RWPE1 (cell line): Measurements from ENCODE around the gene ANO1.

Experiments
- CTCF ChIA-PET: fragments of 350-600 bp; sonication (Branson Sonifier 250); formaldehyde crosslinking; extraction: SDS; loops from one replicate; lab custom pipeline; 2021; lab: Yijun Ruan, JAX
- POLR2A ChIA-PET: fragments of 400-600 bp; formaldehyde crosslinking; extraction: SDS; loops from one replicate; lab custom pipeline; 2020; ENCODE audit warnings: antibody characterized with exemption; ENCODE audit not compliant: low non-redundant PET; lab: Yijun Ruan, JAX
- DNase-seq: peaks from one replicate; pipeline ENCODE4 v3.0.0; 2012; ENCODE audit warnings: low spot score
- H3K27ac ChIP-seq: fragments of 450-650 bp; 2 replicates; pipeline ENCODE4 v1.5.1; 2017
- TF ChIP-seq, protein P1 (sequence below): fragments of 450-650 bp; conservative IDR thresholded peaks from 2 replicates; pipeline ENCODE4 v1.5.1; 2017; ENCODE audit warnings: low read depth, mild to moderate bottlenecking

The ANO1 gene

GRCh38 chr11:70134490-70134889, 56.4 kb downstream of the ANO1 start:
- TF ChIP-seq, protein P1, sequence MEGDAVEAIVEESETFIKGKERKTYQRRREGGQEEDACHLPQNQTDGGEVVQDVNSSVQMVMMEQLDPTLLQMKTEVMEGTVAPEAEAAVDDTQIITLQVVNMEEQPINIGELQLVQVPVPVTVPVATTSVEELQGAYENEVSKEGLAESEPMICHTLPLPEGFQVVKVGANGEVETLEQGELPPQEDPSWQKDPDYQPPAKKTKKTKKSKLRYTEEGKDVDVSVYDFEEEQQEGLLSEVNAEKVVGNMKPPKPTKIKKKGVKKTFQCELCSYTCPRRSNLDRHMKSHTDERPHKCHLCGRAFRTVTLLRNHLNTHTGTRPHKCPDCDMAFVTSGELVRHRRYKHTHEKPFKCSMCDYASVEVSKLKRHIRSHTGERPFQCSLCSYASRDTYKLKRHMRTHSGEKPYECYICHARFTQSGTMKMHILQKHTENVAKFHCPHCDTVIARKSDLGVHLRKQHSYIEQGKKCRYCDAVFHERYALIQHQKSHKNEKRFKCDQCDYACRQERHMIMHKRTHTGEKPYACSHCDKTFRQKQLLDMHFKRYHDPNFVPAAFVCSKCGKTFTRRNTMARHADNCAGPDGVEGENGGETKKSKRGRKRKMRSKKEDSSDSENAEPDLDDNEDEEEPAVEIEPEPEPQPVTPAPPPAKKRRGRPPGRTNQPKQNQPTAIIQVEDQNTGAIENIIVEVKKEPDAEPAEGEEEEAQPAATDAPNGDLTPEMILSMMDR: no peak
- ChIA-PET POLR2A (no interaction called here), CTCF (no interaction called here)
- no peak overlapping the region for H3K27ac ChIP-seq
- no peak for DNase-seq

DNA sequence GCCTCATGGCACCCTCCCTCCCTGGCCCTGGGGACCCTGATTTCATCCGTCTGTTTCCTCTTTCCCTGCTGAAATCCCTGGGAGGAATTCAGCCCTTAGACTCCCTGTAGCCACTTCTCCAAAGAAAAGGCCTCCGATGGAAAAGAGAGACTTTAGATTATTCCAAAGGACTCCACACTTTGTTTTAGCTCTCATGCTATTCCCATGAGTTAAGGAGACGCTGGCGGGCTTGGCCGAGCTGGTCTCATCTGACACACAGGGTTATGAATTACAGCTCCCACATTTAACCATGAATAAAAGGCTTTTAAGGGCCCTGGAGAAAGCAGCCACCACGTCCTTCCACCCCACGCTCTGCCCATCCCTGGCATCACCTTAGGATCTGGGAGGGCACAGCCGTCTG, 57.0 kb downstream of the ANO1 start:
- POLR2A ChIA-PET: no interaction called here
- no peak overlapping the region for H3K27ac ChIP-seq
- CTCF ChIA-PET: no interaction called here
- TF ChIP-seq, protein P1: no peak
- no peak for DNase-seq

DNA sequence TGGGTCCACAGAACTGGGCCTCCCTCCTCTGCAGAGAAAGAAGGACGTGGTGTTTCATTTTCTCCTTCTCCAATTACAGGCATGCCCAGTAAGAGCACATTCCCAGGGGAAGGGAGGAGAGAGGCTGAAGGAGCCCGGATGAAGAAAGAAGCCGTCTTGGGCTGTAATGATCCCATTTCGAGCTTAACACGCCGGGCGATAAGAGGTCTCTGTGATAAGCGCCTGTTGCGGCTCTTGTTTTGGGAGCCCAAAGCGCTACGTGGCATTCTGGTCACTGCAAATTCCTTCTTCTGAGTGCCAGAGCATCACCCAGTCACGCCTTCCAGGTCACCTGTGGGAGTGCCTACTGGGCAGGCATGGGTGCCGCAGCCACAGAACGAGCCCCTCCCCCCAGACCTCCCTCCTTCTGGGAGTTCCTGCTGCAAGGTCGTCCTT, 57.5 kb downstream of the ANO1 start:
- DNase-seq: no peak
- CTCF ChIA-PET: no interaction called here
- TF ChIP-seq, protein P1: no peak
- POLR2A ChIA-PET: no interaction called here
- H3K27ac ChIP-seq: no peak overlapping the region

- CTCF ChIA-PET: no interaction called here
Observed at GRCh38 chr11:70137383-70137782, 59.3 kb downstream of the ANO1 start.

GRCh38 chr11:70138403-70138802, 60.3 kb downstream of the ANO1 start:
- no peak for DNase-seq
- ChIA-PET POLR2A (no interaction called here), CTCF (interaction anchor here (0.7 kb wide), 1 partner anchor 70 kb away, joined by 11 read pairs; no protein-coding TSS in a partner anchor)
- H3K27ac ChIP-seq: no peak overlapping the region
- TF ChIP-seq, protein P1: no peak

More at GRCh38 chr11:70137383-70137782, 59.3 kb downstream of the ANO1 start:
- TF ChIP-seq, protein P1: no peak
- H3K27ac ChIP-seq: no peak overlapping the region
- POLR2A ChIA-PET: no interaction called here
- DNase-seq: no peak

DNA sequence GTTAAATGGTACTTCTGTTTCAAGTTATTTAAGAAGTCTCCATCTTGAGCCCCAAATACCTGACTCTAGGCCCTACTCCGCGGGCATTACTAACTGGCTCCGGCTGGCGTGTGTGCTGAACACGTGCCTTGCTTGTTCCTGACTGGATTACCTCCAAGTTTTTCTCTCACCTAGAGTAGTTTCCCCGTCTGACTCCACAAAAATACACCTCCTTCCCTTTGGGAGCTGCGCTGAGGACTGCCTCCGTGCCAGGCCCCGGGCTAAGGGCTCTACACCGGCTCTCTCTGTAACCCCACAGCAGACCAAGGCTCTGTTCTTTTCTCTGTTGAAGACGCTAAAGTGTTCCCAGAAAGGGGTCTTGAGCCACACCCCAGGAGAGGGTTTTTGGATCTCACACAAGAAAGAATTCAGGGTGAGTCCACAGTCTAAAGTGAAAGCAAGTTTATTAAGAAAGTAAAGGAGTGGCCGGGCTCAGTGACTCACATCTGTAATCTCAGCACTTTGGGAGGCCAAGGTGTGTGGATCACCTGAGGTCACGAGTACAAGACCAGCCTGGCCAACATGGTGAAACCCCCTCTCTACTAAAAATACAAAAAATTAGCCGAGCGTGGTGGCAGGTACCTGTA, 61.8 kb downstream of the ANO1 start:
- TF ChIP-seq, protein P1: no peak
- ChIA-PET CTCF (no interaction called here), POLR2A (no interaction called here)
- no peak for DNase-seq
- peak overlapping the region; percentile 49 for H3K27ac ChIP-seq
